Stimulated activated CD8-positive, alpha-beta memory T cell treated with anti-CD3 and anti-CD28 coated beads, Interleukin-15, amount 100 ng/mL, for 24 hours (primary cell): Measurements from ENCODE around the gene P2RX5.
"Not testable (repeated sequence)": the region's sequence is repeated elsewhere in the genome, so short reads cannot be mapped to it uniquely, and the experiment has no call there.

Experiments
- DNase-seq: peaks from one replicate; pipeline ENCODE4 v3.0.0-alpha.2; 2020; ENCODE audit warnings: low read depth

The P2RX5 gene

GRCh38 chr17:3695723-3696411 is at the start of gene P2RX5:
P2RX5 (minus strand) TSS chr17:3696155; CDS start chr17:3696005, 150 bp downstream.
- peak; percentile 21 for DNase-seq

GRCh38 chr17:3745071-3745470 is 49.1 kb upstream of the P2RX5 start:
- DNase-seq, result no peak

- DNase-seq, result no peak
These were observed 48.1 kb upstream of the P2RX5 start for GRCh38 chr17:3744014-3744413.

- no peak for DNase-seq
These were observed 44.7 kb upstream of the P2RX5 start for GRCh38 chr17:3740611-3741073.

- no peak for DNase-seq
These were observed 43.6 kb upstream of the P2RX5 start for GRCh38 chr17:3739422-3740124.

GRCh38 chr17:3738562-3739295 is 42.8 kb upstream of the P2RX5 start:
- DNase-seq, result no peak

- DNase-seq, result no peak
These were observed 39.6 kb upstream of the P2RX5 start for GRCh38 chr17:3735515-3735914.

GRCh38 chr17:3734911-3735276 is 38.9 kb upstream of the P2RX5 start:
- DNase-seq, result not testable (repeated sequence)

- DNase-seq, result no peak
These were observed 36.3 kb upstream of the P2RX5 start for GRCh38 chr17:3732210-3732621.

GRCh38 chr17:3730881-3731429 is 35.0 kb upstream of the P2RX5 start:
- DNase-seq, result no peak

GRCh38 chr17:3729881-3730280 is 33.9 kb upstream of the P2RX5 start:
- no peak for DNase-seq

GRCh38 chr17:3728099-3728498 is 32.1 kb upstream of the P2RX5 start:
- DNase-seq, result not testable (repeated sequence)

- DNase-seq, result no peak
These were observed 31.1 kb upstream of the P2RX5 start for GRCh38 chr17:3727041-3727440.

GRCh38 chr17:3724378-3725077 is 28.6 kb upstream of the P2RX5 start:
- no peak for DNase-seq

- peak; percentile 90 for DNase-seq
These were observed 27.8 kb upstream of the P2RX5 start, which contains the start of gene HASPIN for GRCh38 chr17:3723556-3724377. HASPIN (plus strand) TSS chr17:3723903; CDS start chr17:3723936, 33 bp downstream.

GRCh38 chr17:3723188-3723555 is 27.2 kb upstream of the P2RX5 start:
- DNase-seq, result no peak

GRCh38 chr17:3722716-3723115 is 26.8 kb upstream of the P2RX5 start:
- DNase-seq, result no peak

GRCh38 chr17:3719265-3719664 is 23.3 kb upstream of the P2RX5 start:
- DNase-seq, result no peak

- no peak for DNase-seq
These were observed 22.2 kb upstream of the P2RX5 start for GRCh38 chr17:3718201-3718600.

- DNase-seq, result no peak
These were observed 19.3 kb upstream of the P2RX5 start for GRCh38 chr17:3715296-3715695.
